Hepatocyte (in vitro differentiated cells): Measurements from ENCODE around the gene RABGAP1L. TPM values are rescaled to one million over a fixed set of nuclear protein-coding genes. Genes with fewer than 3 reads are reported as not detected.

Source experiments
- DNase-seq: peaks from one replicate; pipeline ENCODE4 v3.0.0-alpha.2; 2016; ENCODE audit warnings: low spot score
- H2AFZ ChIP-seq: fragments of 200-600 bp; sonication (generic); 2 replicates; pipeline ENCODE4 v1.6.0; 2016; ENCODE audit warnings: antibody characterized with exemption, mild to moderate bottlenecking
- H3K27ac ChIP-seq: fragments of 200-600 bp; sonication (generic); 2 replicates; pipeline ENCODE4 v1.5.1; 2016; ENCODE audit warnings: mild to moderate bottlenecking
- H3K27me3 ChIP-seq: fragments of 200-600 bp; sonication (generic); 2 replicates; pipeline ENCODE4 v1.6.1; 2016
- H3K36me3 ChIP-seq: fragments of 200-600 bp; sonication (generic); replicated peaks from 2 replicates; pipeline ENCODE4 v1.5.1; 2016; ENCODE audit warnings: low read depth; ENCODE audit not compliant: insufficient read depth
- H3K4me1 ChIP-seq: fragments of 200-600 bp; sonication (generic); 2 replicates; pipeline ENCODE4 v1.5.1; 2016; ENCODE audit warnings: mild to moderate bottlenecking, moderate library complexity; ENCODE audit not compliant: insufficient read depth
- H3K4me2 ChIP-seq: fragments of 200-600 bp; sonication (generic); 2 replicates; pipeline ENCODE4 v1.6.0; 2016
- H3K4me3 ChIP-seq: fragments of 200-600 bp; sonication (generic); 2 replicates; pipeline ENCODE4 v1.5.1; 2016; ENCODE audit warnings: mild to moderate bottlenecking
- H3K79me2 ChIP-seq: fragments of 200-600 bp; sonication (generic); 2 replicates; pipeline ENCODE4 v1.6.0; 2017; ENCODE audit warnings: mild to moderate bottlenecking
- H3K9me2 ChIP-seq: fragments of 200-600 bp; sonication (generic); replicated peaks from 2 replicates; pipeline ENCODE4 v1.6.0; 2017; ENCODE audit warnings: mild to moderate bottlenecking; ENCODE audit not compliant: insufficient read depth
- H3K9me3 ChIP-seq: fragments of 200-600 bp; sonication (generic); 2 replicates; pipeline ENCODE4 v1.5.1; 2016; ENCODE audit warnings: low read depth, mild to moderate bottlenecking
- H4K20me1 ChIP-seq: fragments of 200-600 bp; sonication (generic); 2 replicates; pipeline ENCODE4 v1.6.0; 2016; ENCODE audit warnings: mild to moderate bottlenecking; ENCODE audit not compliant: insufficient read depth, poor library complexity, severe bottlenecking
- EZH2 ChIP-seq: fragments of 200-600 bp; sonication (generic); IDR thresholded peaks from 2 replicates; pipeline ENCODE4 v1.6.1; 2016; ENCODE audit warnings: antibody characterized with exemption, mild to moderate bottlenecking, borderline replicate concordance
- EZH2phosphoT487 ChIP-seq: fragments of 200-600 bp; sonication (generic); IDR thresholded peaks from one replicate; pipeline ENCODE4 v1.6.1; 2018; ENCODE audit warnings: antibody characterized with exemption, mild to moderate bottlenecking, low read depth, moderate library complexity; ENCODE audit not compliant: unreplicated experiment, severe bottlenecking
- WGBS: methylation state at CpG from one replicate; pipeline ENCODE4 v1.1.6; 2016; ENCODE audit warnings: low lambda C conversion rate; ENCODE audit errors: missing lambda C conversion rate; 5-methylcytosine and 5-hydroxymethylcytosine counted together
- polyA plus RNA-seq: library from polyadenylated mRNA; unstranded; fragments of >200 nt; fragmentation: Nextera tagmentation; extraction: Ambion mirVana; gene quantifications from 2 replicates; pipeline ENCODE4 v1.2.1, GENCODE V29; 2016
- total RNA-seq: library from RNA; depleted of rRNA; stranded (reverse); fragments of >200 nt; gene quantifications from 2 replicates; pipeline ENCODE4 v1.2.3, GENCODE V29; 2014
- TF ChIP-seq, protein P1 (sequence below): fragments of 200-600 bp; sonication (generic); IDR thresholded peaks from 2 replicates; pipeline ENCODE4 v1.5.1; 2016; ENCODE audit warnings: antibody characterized with exemption, mild to moderate bottlenecking; ENCODE audit not compliant: poor library complexity

RABGAP1L gene
- total and polyA plus RNA-seq, 2 experiments from 2014 or later, result 15.0 to 41.8 TPM

DNA sequence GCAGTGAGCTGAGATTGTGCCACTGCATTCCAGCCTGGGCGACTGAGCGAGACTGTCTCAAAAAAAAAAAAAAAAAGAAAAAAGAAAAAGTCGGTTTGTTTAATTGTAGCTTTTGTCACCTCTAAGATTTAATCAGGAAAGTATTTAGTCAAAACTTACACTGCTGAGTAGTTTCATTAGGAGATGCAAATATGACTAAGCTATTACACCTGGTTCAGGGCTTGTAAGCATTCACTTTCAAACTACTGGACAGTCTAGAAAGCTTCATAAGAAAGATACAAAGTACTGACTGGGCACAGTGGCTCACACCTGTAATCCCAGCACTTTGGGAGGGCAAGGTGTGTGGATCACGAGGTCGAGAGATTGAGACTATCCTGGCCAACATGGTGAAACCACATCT, 764.5 kb downstream of the RABGAP1L start:
- no peaks in the 10 kb centered on the region for H3K27me3 ChIP-seq
- no peaks in the 10 kb centered on the region for H3K9me3 ChIP-seq
- H3K4me1 ChIP-seq, result no peaks in the 10 kb centered on the region
- no peaks in the 10 kb centered on the region for H3K79me2 ChIP-seq
- H3K36me3 ChIP-seq, result no peaks in the 10 kb centered on the region
- no peaks in the 10 kb centered on the region for H3K9me2 ChIP-seq
- WGBS, result 91% methylated on average over 5 of the region's 5 CpGs
- H3K27ac ChIP-seq, result no peak overlapping the region
- no peak overlapping the region for H3K4me2 ChIP-seq
- H4K20me1 ChIP-seq, result no peaks in the 10 kb centered on the region
- no peak for TF ChIP-seq EZH2phosphoT487
- no peak for TF ChIP-seq EZH2
- TF ChIP-seq, protein P1, sequence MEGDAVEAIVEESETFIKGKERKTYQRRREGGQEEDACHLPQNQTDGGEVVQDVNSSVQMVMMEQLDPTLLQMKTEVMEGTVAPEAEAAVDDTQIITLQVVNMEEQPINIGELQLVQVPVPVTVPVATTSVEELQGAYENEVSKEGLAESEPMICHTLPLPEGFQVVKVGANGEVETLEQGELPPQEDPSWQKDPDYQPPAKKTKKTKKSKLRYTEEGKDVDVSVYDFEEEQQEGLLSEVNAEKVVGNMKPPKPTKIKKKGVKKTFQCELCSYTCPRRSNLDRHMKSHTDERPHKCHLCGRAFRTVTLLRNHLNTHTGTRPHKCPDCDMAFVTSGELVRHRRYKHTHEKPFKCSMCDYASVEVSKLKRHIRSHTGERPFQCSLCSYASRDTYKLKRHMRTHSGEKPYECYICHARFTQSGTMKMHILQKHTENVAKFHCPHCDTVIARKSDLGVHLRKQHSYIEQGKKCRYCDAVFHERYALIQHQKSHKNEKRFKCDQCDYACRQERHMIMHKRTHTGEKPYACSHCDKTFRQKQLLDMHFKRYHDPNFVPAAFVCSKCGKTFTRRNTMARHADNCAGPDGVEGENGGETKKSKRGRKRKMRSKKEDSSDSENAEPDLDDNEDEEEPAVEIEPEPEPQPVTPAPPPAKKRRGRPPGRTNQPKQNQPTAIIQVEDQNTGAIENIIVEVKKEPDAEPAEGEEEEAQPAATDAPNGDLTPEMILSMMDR, result no peak
- no peak overlapping the region for H2AFZ ChIP-seq
- DNase-seq, result no peak
- H3K4me3 ChIP-seq, result no peak overlapping the region

DNA sequence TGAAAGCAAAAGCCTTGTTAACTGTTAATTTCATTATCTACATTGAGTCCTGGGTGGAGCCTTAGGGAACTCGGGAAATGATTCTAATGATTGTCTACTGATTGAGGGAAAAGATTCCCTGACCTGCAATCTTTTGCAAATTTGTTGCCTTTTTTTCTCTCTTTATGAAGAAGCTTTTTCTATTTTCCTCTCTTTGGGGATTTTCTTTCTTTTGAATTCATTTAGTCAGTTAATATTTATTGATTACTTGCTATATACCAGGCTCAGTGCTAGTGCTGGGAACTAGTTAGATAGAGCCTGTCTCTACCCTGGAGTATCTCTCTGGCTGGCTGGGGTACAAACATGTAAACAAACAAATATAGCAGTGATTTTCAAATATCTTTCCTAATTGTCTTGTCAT, 769.2 kb downstream of the RABGAP1L start:
- H3K9me3 ChIP-seq, result no peaks in the 10 kb centered on the region
- no peaks in the 10 kb centered on the region for H3K9me2 ChIP-seq
- no peaks in the 10 kb centered on the region for H3K27me3 ChIP-seq
- TF ChIP-seq, protein P1, result no peak
- TF ChIP-seq EZH2phosphoT487, result no peak
- no peak for TF ChIP-seq EZH2
- H3K79me2 ChIP-seq, result no peaks in the 10 kb centered on the region
- no peak overlapping the region for H3K4me2 ChIP-seq
- H3K4me1 ChIP-seq, result no peaks in the 10 kb centered on the region
- 70% methylated on average over 1 of the region's 1 CpG for WGBS
- DNase-seq, result no peak
- no peak overlapping the region for H2AFZ ChIP-seq
- no peaks in the 10 kb centered on the region for H4K20me1 ChIP-seq
- no peaks in the 10 kb centered on the region for H3K36me3 ChIP-seq
- H3K27ac ChIP-seq, result no peak overlapping the region
- H3K4me3 ChIP-seq, result no peak overlapping the region

DNA sequence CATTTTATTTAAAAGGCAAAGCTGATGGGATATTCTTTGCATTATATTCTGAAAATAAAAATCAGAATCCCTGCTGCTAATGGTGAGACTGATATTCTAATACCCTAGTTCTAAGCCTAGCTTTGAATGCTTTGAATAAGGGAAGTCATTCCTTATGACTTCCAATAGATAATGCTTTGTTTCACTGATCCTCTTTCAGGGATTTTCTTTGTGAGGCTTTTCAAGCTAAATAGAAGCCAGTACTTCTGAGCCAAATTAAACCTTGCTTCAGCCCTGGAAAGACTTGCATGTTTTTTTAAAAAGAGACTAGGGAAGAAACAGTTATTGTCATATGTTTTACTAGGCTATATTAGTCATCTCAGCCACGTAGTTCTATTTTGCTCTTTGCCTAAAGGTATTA, 771.9 kb downstream of the RABGAP1L start:
- no peaks in the 10 kb centered on the region for H3K9me2 ChIP-seq
- no peaks in the 10 kb centered on the region for H3K79me2 ChIP-seq
- H3K27me3 ChIP-seq, result no peaks in the 10 kb centered on the region
- H3K4me2 ChIP-seq, result no peak overlapping the region
- H3K36me3 ChIP-seq, result no peaks in the 10 kb centered on the region
- H3K9me3 ChIP-seq, result no peaks in the 10 kb centered on the region
- no peak for TF ChIP-seq EZH2phosphoT487
- no peak for TF ChIP-seq EZH2
- TF ChIP-seq, protein P1, result no peak
- H3K4me3 ChIP-seq, result no peak overlapping the region
- no peak overlapping the region for H2AFZ ChIP-seq
- DNase-seq, result no peak
- H4K20me1 ChIP-seq, result no peaks in the 10 kb centered on the region
- 54% methylated on average over 1 of the region's 1 CpG for WGBS
- H3K27ac ChIP-seq, result no peak overlapping the region
- H3K4me1 ChIP-seq, result no peaks in the 10 kb centered on the region

DNA sequence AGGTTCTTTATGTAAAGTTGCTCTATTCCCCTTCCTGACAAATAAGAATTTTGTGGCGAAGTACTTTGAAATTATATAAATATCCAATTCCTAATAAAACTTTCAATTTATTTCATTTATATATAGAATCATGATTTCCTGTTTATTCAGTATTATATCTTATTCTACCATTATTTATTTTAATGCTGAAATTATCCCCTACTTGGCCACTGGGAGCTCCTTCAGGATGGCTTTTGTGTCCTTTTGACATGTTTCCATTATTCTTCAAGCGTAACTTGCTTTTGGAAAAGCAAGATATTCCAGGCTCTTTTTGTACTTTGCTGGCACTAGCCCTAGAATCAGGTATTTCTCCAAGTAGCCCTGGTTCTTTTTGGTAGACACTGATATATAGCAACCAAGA, 773.3 kb downstream of the RABGAP1L start:
- H3K36me3 ChIP-seq, result no peaks in the 10 kb centered on the region
- H3K27me3 ChIP-seq, result no peaks in the 10 kb centered on the region
- no peaks in the 10 kb centered on the region for H3K4me1 ChIP-seq
- no peaks in the 10 kb centered on the region for H3K9me3 ChIP-seq
- no peaks in the 10 kb centered on the region for H3K79me2 ChIP-seq
- no peak overlapping the region for H2AFZ ChIP-seq
- no peak overlapping the region for H3K27ac ChIP-seq
- 96% methylated on average over 2 of the region's 2 CpGs for WGBS
- TF ChIP-seq, protein P1, result no peak
- TF ChIP-seq EZH2phosphoT487 (no peak), EZH2 (no peak)
- H3K4me2 ChIP-seq, result no peak overlapping the region
- H4K20me1 ChIP-seq, result no peaks in the 10 kb centered on the region
- H3K9me2 ChIP-seq, result no peaks in the 10 kb centered on the region
- DNase-seq, result no peak
- no peak overlapping the region for H3K4me3 ChIP-seq
